GM18870 (cell line): ENCODE data around the gene SLC2A11.
"Not testable (repeated sequence)": the region's sequence is repeated elsewhere in the genome, so short reads cannot be mapped to it uniquely, and the experiment has no call there.

ENCODE experiments used
- ATAC-seq: cut with Tn5 transposase; IDR thresholded peaks from one replicate; pipeline ENCODE4 v1.9.1; 2021; ENCODE audit warnings: moderate library complexity; ENCODE audit not compliant: unreplicated experiment

SLC2A11 gene

DNA sequence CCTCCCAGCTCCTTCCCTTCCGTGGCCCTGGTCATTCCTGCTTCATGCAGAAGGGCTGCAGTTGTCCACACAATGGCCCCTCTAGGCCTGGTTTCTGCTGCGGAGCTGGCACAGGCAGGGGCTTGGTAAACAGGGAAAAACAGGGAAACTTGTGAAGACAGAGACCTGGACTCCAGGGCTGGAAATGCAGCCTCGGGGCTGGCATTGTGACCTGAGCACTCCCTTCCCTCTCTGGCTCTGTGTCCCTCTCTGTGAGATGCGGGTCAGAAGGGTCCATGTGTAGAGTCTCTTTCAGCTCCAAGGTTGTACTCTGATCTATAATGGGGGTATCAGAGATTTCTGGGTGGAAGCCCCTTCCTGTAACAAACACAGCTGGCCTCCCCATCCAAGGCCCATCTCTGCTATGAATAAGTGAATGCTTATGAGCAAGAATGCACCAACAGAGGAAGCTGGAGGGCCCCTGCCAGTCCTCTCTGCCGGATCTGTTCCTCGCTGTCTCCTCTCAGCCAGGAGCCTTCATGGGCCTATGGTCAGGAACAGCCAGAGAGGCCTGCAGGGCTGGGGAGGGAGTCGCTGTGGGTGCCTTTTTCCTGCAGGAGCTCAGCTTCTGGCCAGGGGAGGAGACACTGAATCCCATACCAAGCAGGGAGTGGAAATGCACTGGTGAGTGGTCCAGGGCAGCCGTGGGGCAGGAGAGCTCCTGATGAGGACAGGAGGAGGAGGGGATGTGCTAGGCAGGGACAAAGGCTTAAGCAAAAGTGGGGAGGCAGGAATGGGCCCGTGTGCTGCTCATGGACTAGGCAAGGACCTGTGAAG lies 12.2 kb upstream of the SLC2A11 start:
- ATAC-seq: no peak

DNA sequence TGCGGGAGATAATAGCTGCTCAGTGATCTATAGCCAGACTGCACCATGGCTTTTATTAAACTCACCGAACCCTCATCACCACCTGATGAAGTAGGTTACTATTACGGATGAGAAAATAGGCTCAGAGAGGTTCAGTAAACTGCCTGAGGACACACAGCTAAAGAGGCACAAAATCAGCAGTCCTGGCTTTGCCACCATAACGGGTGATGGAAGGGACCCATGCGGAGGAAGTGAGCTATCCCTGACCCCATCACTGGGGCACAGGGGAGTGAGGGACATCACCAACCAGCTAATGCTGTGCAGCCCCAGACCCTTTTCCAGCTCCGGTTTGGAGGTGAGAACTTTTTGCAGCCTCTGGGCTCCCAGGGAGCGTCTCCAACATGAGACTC lies 11.6 kb upstream of the SLC2A11 start:
- ATAC-seq: no peak

DNA sequence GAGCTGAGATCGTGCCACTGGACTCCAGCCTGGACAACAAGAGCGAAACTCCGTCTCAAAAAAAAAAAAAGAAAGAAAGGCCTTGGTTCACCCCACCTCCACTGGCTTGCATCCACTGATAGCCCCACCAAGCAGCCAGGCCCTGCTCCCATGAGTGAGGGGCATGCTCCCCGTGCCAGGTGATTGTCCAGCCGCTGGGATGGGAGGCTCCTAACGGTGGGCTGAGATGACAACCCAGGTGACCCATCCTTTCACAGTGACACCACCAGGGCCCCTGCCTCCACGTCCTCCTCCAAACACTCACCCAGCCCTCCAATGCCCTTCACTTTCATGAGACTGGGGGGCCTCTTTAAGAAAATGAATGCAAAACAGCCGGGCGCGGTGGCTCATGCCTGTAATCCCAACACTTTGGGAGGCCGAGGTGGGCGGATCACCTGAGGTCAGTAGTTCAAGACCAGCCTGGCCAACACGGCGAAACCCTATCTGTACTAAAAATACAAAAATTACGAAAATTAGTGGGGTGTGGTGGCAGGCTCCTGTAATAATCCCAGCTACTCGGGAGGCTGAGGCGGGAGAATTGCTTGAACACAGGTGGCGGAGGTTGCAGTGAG lies 10.3 kb upstream of the SLC2A11 start:
- no peak for ATAC-seq

DNA sequence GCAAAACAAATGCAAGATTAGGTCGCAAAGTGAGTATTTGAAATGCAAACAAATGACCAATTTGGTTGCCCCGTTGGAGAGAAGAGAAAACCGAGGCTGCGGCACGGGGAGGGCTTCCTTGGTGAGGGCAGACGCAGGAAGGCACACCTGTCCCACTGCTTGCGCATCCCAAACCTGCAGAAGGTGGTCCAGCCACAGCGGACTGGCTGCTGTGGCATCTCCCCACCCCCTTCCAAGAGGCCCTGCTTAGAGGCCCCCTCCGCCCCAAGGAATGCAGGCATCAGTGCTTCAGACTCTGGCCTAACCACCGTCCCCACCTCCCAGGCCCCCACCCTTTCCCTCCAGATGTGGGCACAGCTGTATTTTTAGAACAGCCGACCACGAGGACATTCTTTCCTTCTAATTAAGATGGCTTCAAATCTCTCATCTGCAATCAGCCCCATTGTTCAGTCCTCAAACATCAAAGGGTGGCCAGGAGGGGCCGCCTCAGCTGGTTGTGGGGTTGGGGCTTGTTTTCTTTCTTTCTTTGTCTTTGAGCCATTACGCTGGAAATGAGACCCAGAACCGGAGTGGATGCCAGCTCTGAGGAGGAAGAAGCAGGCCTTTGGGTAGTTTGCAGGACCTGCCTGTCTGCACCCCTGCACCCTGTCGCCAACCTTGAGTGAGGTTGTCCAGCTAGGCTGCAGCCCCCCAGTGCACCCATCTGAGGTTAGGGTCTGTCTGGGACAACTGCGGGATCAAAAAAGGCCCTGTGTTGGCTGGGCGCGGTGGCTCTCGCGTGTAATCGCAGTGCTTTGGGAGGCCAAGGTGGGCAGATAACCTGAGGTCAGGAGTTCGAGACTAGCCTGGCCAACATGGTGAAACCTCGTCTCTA lies 9.4 kb upstream of the SLC2A11 start:
- ATAC-seq: no peak

DNA sequence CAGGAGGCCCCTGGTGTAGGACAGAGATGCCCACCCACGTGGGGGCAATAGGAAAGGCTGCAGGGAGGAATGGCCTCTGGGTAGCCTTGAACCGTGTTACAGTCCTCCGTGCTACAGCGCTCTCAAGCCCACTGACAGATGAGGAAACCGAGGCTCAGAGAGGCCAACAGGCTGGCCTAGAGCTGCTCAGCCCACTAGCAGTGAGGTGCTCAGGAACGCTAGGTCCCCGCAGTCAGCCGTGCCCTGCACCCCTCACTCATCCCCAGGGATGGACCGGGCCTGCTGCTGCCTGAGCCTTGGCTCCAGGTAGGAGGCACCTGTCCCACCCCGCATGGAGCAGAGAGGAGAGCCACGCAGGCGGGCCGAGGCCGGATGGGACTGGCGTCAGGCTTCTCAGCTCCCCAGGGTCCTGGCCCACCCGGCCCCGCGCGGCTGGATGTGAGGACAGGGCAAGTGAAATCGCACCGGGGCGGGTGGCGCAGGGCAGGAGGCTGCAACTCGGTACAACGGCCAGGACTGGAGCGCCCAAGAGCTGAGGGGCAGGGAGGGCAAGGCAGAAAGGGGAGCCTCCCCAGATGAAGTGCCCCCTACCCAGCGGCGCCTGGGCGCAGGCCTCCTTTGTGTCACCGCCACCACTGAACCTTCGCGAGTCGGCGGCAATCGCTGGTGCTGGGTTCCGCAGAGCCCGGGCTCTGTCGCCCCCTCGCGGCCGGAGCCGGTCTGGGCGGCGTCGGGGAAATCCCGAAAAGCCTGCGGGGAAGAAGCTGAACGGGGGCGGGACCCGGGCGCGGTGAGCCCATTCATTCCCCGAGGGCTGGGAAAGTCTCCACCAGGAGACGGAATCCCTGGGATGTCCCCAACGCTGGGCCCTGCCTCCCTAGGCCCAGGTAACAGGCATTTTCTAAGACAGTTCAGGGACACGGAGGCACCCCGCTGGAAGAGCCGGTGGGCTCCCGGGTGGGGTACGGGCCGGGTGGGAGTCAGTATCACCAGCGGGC lies 8.4 kb upstream of the SLC2A11 start:
- no peak for ATAC-seq

DNA sequence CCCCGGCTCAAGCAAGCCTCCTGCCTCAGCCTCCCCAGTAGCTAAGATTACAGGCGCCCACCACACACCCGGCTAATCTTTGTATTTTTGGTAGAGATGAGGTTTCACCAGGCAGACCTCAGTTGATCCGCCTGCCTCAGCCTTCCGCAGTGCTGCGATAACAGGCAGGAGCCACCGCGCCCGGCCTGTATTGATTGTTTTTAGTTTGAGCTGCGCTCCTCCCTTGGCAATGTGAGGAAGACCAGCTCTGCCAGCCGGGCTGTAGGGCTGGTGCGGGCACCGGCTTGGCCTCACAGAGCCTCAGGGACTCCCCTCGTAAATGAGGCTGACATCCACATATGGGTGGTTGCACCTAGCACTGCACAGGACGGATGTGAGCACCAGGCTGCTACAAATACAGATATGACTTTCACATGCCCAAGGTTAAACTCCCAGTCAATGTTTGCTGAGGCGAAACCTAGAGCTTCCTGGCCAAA lies 7.5 kb upstream of the SLC2A11 start:
- no peak for ATAC-seq

DNA sequence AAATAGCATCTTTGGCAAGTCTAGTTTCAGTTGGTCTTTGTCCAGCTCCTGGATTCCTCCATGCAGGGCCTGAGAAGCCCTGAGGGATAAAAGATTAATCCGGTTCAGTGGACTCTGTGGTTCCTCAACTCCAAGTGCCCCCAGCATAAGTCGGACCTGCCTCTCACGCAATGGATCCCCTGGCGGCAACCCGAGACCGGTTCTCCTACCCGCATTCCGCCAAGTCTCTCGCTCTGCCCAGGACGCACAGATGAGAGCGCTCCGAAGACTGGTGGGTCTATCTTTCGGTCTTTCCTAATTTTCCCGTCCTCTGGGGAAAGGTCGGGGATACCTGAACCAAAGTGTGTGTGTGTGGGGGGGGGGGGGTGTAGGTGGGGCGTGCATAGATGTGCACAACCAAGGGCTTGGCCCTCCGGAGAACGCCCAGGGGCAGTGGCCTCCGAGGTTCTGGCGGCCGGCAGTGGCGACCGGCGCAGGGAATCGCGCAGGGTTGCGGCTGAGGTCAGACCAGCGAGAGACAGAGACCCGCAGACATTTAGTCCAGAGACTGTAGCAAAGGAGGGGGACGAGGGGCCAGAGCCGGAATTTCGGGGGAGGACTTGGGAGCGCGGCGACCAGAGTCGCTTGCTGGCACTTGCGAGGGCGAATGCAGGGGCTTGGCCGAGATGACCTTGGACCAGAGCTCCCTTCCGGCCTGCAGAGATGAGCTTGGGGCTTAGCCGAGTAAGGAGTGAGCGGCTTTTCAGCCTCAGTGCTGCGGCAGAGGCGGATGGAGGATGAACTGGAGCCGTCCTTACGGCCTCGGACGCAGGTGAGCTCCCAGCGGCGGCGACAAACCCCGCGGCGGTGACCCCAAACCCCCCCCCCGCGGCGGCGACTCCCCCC lies 712 bp upstream of the SLC2A11 start:
- peak; percentile 24 for ATAC-seq

DNA sequence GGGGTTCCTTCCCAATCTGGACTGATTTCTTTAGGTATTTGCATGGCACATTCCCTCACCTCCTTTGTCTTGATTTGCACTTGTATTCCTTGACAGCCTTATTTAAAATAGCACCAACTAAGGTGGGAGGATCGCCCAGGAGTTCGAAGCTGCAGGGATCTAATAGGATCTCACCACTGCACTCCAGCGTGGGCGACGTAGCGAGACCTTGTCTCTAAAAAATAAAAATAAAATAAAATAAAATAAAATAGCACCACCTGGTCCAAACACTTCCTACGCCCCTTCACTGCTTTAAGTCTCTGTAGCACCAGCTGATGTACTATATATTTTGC lies 775 bp downstream of the SLC2A11 start:
- ATAC-seq: no peak

DNA sequence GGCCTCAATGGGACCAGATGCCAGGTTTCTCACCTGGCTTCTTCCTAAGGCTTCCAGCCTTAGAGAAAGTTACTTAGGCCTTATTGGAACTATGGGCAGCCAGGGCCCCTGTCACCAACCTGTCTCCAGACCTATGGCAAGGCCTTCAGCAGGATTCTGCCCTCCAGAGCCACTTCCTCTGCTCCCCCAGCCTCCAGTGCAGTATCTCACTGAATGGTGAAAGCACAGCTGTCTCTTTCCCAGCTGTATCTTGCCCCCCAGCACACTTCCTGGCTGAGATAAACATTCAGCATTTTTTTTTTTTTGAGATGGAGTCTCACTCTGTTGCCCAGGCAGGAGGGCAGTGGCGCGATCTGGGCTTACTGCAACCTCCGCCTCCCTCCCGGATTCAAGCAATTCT lies 1.5 kb downstream of the SLC2A11 start:
- ATAC-seq: no peak

DNA sequence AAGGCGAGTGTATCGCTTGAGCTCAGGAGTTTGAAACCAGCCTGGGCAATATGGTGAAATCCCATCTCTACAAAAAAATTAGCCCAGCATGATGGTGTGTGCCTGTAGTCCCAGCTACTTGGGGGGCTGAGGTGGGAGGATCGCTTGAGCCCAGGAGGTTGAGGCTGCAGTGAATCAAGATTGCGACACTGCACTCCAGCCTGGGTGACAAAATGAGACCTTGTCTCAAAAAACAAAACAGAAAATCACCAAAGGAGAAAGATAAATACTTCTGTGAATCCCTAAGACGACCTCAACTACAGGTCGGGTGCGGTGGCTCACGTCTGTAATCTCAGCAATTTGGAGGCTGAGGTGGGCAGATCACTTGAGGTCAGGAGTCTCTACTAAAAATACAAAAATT lies 2.5 kb downstream of the SLC2A11 start:
- not testable (repeated sequence) for ATAC-seq

DNA sequence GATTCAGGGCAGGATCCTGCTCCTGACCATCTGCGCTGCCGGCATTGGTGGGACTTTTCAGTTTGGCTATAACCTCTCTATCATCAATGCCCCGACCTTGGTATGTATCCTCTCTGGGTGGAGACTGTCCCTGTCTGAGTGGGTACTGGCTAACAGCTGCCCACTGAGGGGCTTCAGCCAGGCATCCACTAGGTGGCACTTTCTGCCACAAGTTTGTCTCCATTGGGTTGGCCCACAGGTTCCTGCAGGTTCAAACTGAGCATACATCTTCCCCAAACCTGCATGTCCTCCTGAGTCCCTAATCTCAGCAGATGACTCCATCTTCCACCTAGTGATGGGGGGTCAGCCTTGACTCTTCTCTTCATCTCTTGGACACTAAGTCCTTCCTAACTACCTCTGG lies 4.4 kb downstream of the SLC2A11 start:
- no peak for ATAC-seq

DNA sequence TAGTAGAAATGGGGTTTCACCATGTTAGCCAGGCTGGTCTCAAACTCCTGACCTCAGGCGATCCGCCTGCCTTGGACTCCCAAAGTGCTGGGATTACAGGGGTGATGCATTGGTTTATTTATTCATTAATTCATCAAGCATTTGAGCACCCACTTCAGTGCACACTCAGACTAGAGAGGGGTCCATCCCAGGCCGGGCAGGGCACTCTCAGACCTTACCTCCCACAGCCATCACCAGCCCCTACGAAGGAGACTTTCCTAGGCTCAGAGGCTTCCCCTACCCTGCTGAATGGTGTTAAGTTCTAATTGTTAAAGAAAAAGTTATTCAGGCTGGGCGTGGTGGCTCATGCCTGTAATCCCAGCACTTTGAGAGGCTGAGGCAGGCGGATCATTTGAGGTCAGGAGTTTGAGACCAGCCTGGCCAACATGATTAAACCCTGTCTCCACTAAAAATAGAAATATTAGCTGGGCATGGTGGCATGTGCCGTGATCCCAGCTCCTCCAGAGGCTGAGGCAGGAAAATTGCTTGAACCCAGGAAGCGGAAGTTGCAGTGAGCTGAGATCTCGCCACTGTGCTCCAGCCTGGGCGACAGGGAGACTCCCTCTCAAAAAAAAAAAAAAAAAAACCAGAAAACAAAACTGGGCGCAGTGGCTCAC lies 7.0 kb downstream of the SLC2A11 start:
- not testable (repeated sequence) for ATAC-seq

DNA sequence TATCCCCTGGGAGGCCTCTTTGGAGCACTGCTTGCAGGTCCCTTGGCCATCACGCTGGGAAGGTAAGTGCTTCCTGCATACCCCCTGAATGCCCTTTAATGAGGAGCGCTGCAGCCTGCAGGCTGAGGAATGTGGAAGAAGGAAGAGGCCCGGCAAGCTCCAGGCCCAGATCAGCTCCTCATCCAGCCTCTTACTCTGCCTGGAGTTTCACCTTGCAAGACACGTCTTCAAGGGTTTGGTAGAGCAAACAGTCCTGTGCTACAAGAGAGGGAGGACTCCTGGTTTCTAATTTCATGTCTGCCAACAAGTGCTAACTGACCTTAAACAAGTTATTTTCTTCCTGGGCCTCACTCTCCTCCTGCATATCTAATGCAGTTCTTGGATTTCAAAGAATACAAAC lies 10.9 kb downstream of the SLC2A11 start:
- ATAC-seq: no peak

DNA sequence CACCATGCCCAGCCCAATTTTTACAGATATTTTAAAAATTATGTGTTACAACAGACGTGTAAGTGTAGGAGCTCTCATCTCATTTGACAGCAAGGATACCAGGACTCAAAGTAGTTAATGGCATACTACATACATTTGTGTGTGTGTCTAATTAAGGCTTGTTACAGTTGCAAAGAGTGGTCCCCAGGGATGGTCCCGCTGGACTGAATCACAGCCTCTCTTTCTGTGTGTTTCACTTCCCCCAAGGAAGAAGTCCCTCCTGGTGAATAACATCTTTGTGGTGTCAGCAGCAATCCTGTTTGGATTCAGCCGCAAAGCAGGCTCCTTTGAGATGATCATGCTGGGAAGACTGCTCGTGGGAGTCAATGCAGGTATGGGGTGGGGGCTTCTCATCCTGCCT lies 17.2 kb downstream of the SLC2A11 start:
- no peak for ATAC-seq

DNA sequence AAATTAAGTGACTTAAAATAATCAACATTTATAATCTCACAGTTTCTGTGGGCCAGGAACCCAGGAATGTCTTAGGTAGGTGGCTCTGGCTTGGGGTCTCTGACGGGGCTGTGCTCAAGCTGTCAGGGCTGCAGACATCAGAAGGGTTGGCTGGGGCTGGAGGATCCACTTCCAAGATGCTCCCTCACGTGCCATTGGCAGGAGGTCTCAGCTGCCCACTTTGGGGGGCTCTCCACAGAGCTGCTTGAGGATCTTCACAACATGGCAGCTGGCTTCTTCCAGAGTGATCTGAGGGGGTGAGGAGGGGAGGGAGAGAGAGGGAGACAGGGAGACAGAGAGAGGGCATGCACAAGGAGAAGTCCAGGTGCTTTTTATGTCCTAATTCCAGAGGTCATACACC lies 18.1 kb downstream of the SLC2A11 start:
- no peak for ATAC-seq

DNA sequence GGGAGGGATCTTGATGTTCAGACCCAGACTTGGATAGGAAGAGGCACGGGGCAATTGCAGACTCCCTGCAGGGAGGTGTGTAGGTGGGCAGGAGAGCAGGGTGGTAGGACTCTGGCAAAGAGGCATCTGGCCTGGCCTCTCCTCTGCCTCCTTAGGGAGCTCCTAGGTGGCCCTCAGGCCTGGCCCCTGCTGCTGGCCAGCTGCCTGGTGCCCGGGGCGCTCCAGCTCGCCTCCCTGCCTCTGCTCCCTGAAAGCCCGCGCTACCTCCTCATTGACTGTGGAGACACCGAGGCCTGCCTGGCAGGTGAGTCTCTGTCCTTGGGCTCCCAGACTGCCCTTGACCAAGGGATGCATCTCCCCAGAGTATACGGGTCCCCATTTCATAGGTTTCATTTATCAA lies 19.9 kb downstream of the SLC2A11 start:
- no peak for ATAC-seq

DNA sequence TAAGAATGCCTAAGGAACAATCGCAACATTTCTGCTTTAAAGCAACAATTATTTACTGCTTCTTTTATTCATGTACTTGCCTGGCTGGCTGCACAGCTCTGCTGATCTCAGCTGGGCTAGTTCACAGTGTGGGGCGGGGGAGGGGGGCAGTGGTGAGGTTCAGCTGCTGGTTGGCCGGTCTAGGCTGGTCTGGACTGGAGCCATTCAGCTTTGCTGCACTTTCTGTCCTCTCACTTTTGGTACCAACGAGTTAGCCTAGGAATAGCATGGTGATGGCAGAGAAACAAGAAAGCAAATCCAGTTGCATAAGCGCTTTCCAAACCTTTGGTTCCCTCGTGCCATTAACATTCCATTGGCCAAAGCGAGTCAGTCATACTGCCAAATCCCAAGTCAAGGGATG lies 20.5 kb downstream of the SLC2A11 start:
- ATAC-seq: no peak

DNA sequence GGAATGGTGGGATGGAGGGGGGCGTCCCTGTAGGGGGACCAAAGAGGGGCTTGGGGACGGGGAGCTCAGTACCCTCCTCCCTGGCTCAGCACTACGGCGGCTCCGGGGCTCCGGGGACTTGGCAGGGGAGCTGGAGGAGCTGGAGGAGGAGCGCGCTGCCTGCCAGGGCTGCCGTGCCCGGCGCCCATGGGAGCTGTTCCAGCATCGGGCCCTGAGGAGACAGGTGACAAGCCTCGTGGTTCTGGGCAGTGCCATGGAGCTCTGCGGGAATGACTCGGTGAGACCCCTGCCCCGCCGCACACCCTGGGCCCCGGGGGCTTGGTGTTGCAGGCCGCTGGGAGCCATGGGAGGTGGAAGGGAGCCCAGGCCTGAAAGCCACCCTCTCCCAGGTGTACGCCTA lies 24.7 kb downstream of the SLC2A11 start:
- no peak for ATAC-seq

DNA sequence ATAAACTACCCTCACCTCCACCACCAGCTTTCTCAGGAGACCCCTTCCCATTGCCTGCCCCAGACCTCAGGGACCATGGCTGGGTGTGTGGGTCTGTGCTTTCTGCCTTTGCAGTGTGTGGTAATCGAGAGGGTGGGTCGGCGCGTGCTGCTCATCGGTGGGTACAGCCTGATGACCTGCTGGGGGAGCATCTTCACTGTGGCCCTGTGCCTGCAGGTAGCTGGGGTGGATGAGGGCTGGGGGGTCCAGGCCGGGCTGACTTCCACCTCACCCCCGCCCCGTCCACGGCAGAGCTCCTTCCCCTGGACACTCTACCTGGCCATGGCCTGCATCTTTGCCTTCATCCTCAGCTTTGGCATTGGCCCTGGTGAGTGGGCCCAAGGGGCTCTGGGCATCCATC lies 26.0 kb downstream of the SLC2A11 start:
- no peak for ATAC-seq
